Forelimb muscle (tissue), 1 donor: ENCODE measurements around the gene FXYD5. TPM values are rescaled to one million over a fixed set of nuclear protein-coding genes. Genes with fewer than 3 reads are reported as not detected.
"Not testable (repeated sequence)": the region's sequence is repeated elsewhere in the genome, so short reads cannot be mapped to it uniquely, and the experiment has no call there.

ENCODE experiments used
- DNase-seq: peaks from one replicate; pipeline ENCODE4 v3.0.0-alpha.2; 2013; ENCODE audit warnings: low read depth
- polyA plus RNA-seq: library from polyadenylated mRNA; unstranded; fragments of 120-200 nt; gene quantifications from one replicate; pipeline ENCODE4 v1.2.1, GENCODE V29; 2013; ENCODE audit not compliant: insufficient read length

FXYD5 gene
- polyA plus RNA-seq, 1 donor, result 16.2 TPM

- DNase-seq, result no peak
Observed at GRCh38 chr19:35136977-35137702, 17.4 kb upstream of the FXYD5 start.

GRCh38 chr19:35138305-35138892 lies 16.1 kb upstream of the FXYD5 start, which contains the start of gene FXYD1:
Gene FXYD1, plus strand, starts transcription at chr19:35138824. Its CDS starts 1,256 bp downstream, at chr19:35140080.
- no peak for DNase-seq

GRCh38 chr19:35140207-35140961 lies 14.2 kb upstream of the FXYD5 start:
- DNase-seq, result no peak

GRCh38 chr19:35140962-35141836 lies 13.3 kb upstream of the FXYD5 start:
- no peak for DNase-seq

- no peak for DNase-seq
Observed at GRCh38 chr19:35141837-35142605, 12.5 kb upstream of the FXYD5 start.

- DNase-seq, result no peak
Observed at GRCh38 chr19:35142606-35143230, 11.8 kb upstream of the FXYD5 start.

GRCh38 chr19:35143231-35143715 lies 11.3 kb upstream of the FXYD5 start, which contains the start of gene FXYD7:
Gene FXYD7, plus strand, starts transcription at chr19:35143255. Its CDS starts 79 bp downstream, at chr19:35143334.
- DNase-seq, result no peak

- DNase-seq, result no peak
Observed at GRCh38 chr19:35143818-35144217, 10.7 kb upstream of the FXYD5 start.

- no peak for DNase-seq
Observed at GRCh38 chr19:35144259-35144599, 10.3 kb upstream of the FXYD5 start.

- no peak for DNase-seq
Observed at GRCh38 chr19:35144600-35145436, 9.7 kb upstream of the FXYD5 start.

- no peak for DNase-seq
Observed at GRCh38 chr19:35146746-35147459, 7.6 kb upstream of the FXYD5 start.

GRCh38 chr19:35149463-35149862 lies 5.1 kb upstream of the FXYD5 start:
- no peak for DNase-seq

- no peak for DNase-seq
Observed at GRCh38 chr19:35150445-35150844, 4.1 kb upstream of the FXYD5 start.

- no peak for DNase-seq
Observed at GRCh38 chr19:35151273-35152065, 3.1 kb upstream of the FXYD5 start.

- not testable (repeated sequence) for DNase-seq
Observed at GRCh38 chr19:35153129-35153522, 1.4 kb upstream of the FXYD5 start.

- no peak for DNase-seq
Observed at GRCh38 chr19:35153701-35154524, 622 bp upstream of the FXYD5 start.

- DNase-seq, result no peak
Observed at GRCh38 chr19:35155441-35155840, 906 bp downstream of the FXYD5 start.
